Smooth muscle cell (in vitro differentiated cells): ENCODE measurements around the gene HEXD. TPM values are rescaled to one million over a fixed set of nuclear protein-coding genes. Genes with fewer than 3 reads are reported as not detected.

Experiments used
- DNase-seq: peaks from one replicate; lab custom pipeline; 2025; ENCODE audit not compliant: unreplicated experiment; lab: John Stamatoyannopoulos, UW
- H2AFZ ChIP-seq: fragments of 200-600 bp; sonication (generic); 2 replicates; pipeline ENCODE4 v1.6.0; 2016; ENCODE audit warnings: antibody characterized with exemption, low read depth, mild to moderate bottlenecking
- H3F3A ChIP-seq: fragments of 200-600 bp; sonication (generic); 2 replicates; pipeline ENCODE4 v1.6.0; 2017; ENCODE audit warnings: antibody characterized with exemption, low read depth
- H3K27ac ChIP-seq: fragments of 200-600 bp; sonication (generic); 2 replicates; pipeline ENCODE4 v1.5.1; 2016; ENCODE audit warnings: low read depth, mild to moderate bottlenecking
- H3K27me3 ChIP-seq: fragments of 200-600 bp; sonication (generic); 2 replicates; pipeline ENCODE4 v1.6.1; 2016; ENCODE audit warnings: low read depth, mild to moderate bottlenecking
- H3K36me3 ChIP-seq: fragments of 200-600 bp; sonication (generic); 2 replicates; pipeline ENCODE4 v1.5.1; 2016; ENCODE audit warnings: low read depth
- H3K4me1 ChIP-seq: fragments of 200-600 bp; sonication (generic); 2 replicates; pipeline ENCODE4 v1.5.1; 2016; ENCODE audit warnings: low read depth
- H3K4me2 ChIP-seq: fragments of 200-600 bp; sonication (generic); 2 replicates; pipeline ENCODE4 v1.6.0; 2016; ENCODE audit warnings: mild to moderate bottlenecking
- H3K4me3 ChIP-seq: fragments of 200-600 bp; sonication (generic); 2 replicates; pipeline ENCODE4 v1.5.1; 2016; ENCODE audit warnings: mild to moderate bottlenecking
- H3K79me2 ChIP-seq: fragments of 200-600 bp; sonication (generic); 2 replicates; pipeline ENCODE4 v1.6.0; 2016; ENCODE audit warnings: low read depth, mild to moderate bottlenecking
- H3K9ac ChIP-seq: fragments of 200-600 bp; sonication (generic); 2 replicates; pipeline ENCODE4 v1.6.0; 2016; ENCODE audit warnings: low read depth
- H3K9me3 ChIP-seq: fragments of 200-600 bp; sonication (generic); replicated peaks from 2 replicates; pipeline ENCODE4 v1.5.1; 2016; ENCODE audit warnings: low read depth
- H4K20me1 ChIP-seq: fragments of 200-600 bp; sonication (generic); 2 replicates; pipeline ENCODE4 v1.6.0; 2016; ENCODE audit warnings: low read depth
- WGBS: methylation state at CpG from one replicate; pipeline ENCODE4 v1.1.7; 2016; ENCODE audit warnings: low lambda C conversion rate; 5-methylcytosine and 5-hydroxymethylcytosine counted together
- polyA plus RNA-seq: library from polyadenylated mRNA; unstranded; fragments of >200 nt; fragmentation: Nextera tagmentation; extraction: Ambion mirVana; gene quantifications from 2 replicates; pipeline ENCODE4 v1.2.1, GENCODE V29; 2016
- total RNA-seq: library from RNA; depleted of rRNA; stranded (reverse); fragments of >200 nt; gene quantifications from 2 replicates; pipeline ENCODE4 v1.2.3, GENCODE V29; 2014
- TF ChIP-seq, protein P1 (sequence below): fragments of 200-600 bp; sonication (generic); IDR thresholded peaks from 2 replicates; pipeline ENCODE4 v1.5.1; 2017; ENCODE audit warnings: borderline replicate concordance, mild to moderate bottlenecking, antibody characterized with exemption; ENCODE audit not compliant: insufficient read depth, poor library complexity, severe bottlenecking

The HEXD gene
- total and polyA plus RNA-seq, 2 experiments from 2014 or later = 1.5 to 9.2 TPM

DNA sequence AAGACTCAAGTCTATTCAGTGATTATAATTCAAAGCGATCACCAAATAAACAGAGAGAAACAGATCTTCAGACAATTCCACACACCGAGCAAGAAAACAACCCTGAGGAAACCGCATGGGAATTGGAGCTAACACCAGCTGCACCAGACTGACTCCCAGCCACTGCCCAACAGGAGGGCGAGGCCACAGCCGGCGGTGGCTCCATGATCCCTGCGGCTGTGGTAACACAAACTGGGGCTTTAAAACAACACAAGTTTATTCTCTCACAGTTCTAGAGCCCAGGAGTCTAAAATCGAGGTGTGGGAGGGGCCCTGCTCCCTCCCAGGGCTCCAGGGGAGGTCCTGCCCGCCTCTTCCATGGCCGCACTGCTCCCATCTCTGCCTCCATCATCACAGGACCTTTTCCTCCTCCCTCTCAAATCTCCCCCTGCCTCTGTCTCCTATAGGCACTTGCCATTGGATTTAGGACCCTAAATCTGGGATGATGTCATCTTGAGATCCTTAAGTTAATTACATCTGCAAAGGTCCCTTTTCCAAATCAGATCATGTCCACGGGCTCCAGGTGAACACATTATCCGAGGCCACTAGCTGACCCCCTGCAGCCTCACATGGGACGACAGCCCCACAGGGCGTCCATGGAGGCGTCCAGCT is 9.7 kb upstream of the HEXD start:
- H3K27me3 ChIP-seq = no peaks in the 10 kb centered on the region
- H3K79me2 ChIP-seq = no peaks in the 10 kb centered on the region
- no peaks in the 10 kb centered on the region for H3K9me3 ChIP-seq
- DNase-seq = no peak
- 93% methylated on average over 15 of the region's 15 CpGs for WGBS
- H4K20me1 ChIP-seq = peaks cover 16% of the 10 kb centered on the region
- H3K4me3 ChIP-seq = no peak overlapping the region
- no peak overlapping the region for H3K4me2 ChIP-seq
- TF ChIP-seq, protein P1, sequence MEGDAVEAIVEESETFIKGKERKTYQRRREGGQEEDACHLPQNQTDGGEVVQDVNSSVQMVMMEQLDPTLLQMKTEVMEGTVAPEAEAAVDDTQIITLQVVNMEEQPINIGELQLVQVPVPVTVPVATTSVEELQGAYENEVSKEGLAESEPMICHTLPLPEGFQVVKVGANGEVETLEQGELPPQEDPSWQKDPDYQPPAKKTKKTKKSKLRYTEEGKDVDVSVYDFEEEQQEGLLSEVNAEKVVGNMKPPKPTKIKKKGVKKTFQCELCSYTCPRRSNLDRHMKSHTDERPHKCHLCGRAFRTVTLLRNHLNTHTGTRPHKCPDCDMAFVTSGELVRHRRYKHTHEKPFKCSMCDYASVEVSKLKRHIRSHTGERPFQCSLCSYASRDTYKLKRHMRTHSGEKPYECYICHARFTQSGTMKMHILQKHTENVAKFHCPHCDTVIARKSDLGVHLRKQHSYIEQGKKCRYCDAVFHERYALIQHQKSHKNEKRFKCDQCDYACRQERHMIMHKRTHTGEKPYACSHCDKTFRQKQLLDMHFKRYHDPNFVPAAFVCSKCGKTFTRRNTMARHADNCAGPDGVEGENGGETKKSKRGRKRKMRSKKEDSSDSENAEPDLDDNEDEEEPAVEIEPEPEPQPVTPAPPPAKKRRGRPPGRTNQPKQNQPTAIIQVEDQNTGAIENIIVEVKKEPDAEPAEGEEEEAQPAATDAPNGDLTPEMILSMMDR = no peak
- H3F3A ChIP-seq = no peaks in the 10 kb centered on the region
- H3K9ac ChIP-seq = no peak overlapping the region
- H2AFZ ChIP-seq = no peak overlapping the region
- no peaks in the 10 kb centered on the region for H3K36me3 ChIP-seq
- H3K27ac ChIP-seq = no peak overlapping the region
- H3K4me1 ChIP-seq = no peaks in the 10 kb centered on the region

DNA sequence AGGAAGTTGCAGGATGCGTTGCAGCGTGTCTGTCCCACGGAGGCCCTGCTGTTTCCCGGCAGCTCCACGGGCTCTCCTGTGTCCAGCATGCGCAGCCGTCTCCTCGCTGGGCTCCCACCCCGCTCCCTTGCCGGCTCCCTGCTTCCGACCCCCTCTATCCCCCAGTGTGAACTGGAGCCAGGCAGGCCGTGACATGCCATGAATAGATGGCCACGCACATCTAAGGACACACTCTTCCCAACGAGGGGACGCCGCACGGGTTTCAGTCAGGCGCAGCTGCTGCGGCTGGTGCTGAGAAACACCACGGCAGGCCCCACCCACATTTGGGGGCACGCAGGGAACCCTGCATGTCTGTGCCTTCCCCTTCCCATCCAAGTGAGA is 9.2 kb upstream of the HEXD start:
- no peak overlapping the region for H3K27ac ChIP-seq
- H3K9me3 ChIP-seq = no peaks in the 10 kb centered on the region
- TF ChIP-seq, protein P1 = no peak
- no peak overlapping the region for H3K9ac ChIP-seq
- no peaks in the 10 kb centered on the region for H3K4me1 ChIP-seq
- H3K4me3 ChIP-seq = no peak overlapping the region
- no peaks in the 10 kb centered on the region for H3K36me3 ChIP-seq
- no peaks in the 10 kb centered on the region for H3K79me2 ChIP-seq
- H3F3A ChIP-seq = no peaks in the 10 kb centered on the region
- peaks cover 19% of the 10 kb centered on the region for H4K20me1 ChIP-seq
- no peak overlapping the region for H3K4me2 ChIP-seq
- H2AFZ ChIP-seq = no peak overlapping the region
- H3K27me3 ChIP-seq = no peaks in the 10 kb centered on the region
- 97% methylated on average over 21 of the region's 21 CpGs for WGBS
- no peak for DNase-seq

DNA sequence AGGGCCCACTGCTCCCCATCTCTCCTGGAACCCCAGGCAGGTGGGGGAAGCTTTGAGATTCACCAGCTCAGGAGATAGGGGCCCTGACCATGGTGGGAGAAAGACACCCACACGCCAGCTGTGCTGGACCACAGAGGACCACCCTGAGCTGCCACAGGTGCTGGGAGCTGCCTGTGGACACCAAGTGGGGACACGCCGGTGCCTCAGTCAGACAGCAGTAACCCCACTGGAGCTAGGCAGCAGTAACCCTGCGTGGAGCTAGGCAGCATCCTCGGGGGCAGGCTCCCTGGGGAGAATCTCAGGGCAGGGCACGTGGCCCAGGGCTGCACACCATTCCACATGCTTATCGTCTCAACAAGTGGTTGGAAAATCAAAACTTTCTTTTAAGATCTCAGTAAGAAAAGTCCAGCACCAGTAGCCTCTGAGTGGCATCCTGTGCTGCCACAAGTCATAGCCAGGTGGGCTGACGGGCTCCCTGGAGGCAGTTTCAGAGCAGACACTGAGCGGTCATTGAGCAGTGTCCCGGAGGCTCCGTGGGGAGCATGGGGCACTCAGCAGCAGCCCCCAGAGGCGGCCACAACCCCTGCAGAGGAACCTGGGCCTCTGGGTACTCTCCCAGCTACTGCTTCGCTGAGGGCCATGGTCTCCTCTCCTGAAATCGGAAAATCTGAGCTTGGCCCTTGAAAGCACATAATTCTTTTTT is 8.0 kb upstream of the HEXD start:
- H3K4me3 ChIP-seq = no peak overlapping the region
- H3K9me3 ChIP-seq = no peaks in the 10 kb centered on the region
- WGBS = 92% methylated on average over 14 of the region's 14 CpGs
- H3K79me2 ChIP-seq = no peaks in the 10 kb centered on the region
- no peak for DNase-seq
- no peak overlapping the region for H3K9ac ChIP-seq
- H3K27me3 ChIP-seq = no peaks in the 10 kb centered on the region
- no peak overlapping the region for H2AFZ ChIP-seq
- peaks cover 32% of the 10 kb centered on the region for H4K20me1 ChIP-seq
- no peak overlapping the region for H3K4me2 ChIP-seq
- no peak overlapping the region for H3K27ac ChIP-seq
- H3K4me1 ChIP-seq = no peaks in the 10 kb centered on the region
- TF ChIP-seq, protein P1 = no peak
- H3K36me3 ChIP-seq = no peaks in the 10 kb centered on the region
- no peaks in the 10 kb centered on the region for H3F3A ChIP-seq
